K562 (cell line): ENCODE results near the gene HOXC10.

Source experiments
- HDAC8 ChIP-seq: fragments of 450-650 bp; IDR thresholded peaks from 2 replicates; pipeline ENCODE4 v1.6.1; 2016; ENCODE audit warnings: mild to moderate bottlenecking, missing genetic modification characterization, moderate library complexity, missing compliant biosample characterization
- TCF7L2 ChIP-seq: fragments of 150-350 bp; IDR thresholded peaks from 2 replicates; pipeline ENCODE4 v1.6.1; 2016; ENCODE audit warnings: low read depth, mild to moderate bottlenecking, low read length, moderate library complexity
- ZNF324 ChIP-seq: fragments of 250-450 bp; sonication (Bioruptor Pico); IDR thresholded peaks from 2 replicates; pipeline ENCODE4 v1.4.0; 2020; ENCODE audit warnings: mild to moderate bottlenecking
- ZSCAN29 ChIP-seq: fragments of 450-650 bp; IDR thresholded peaks from 2 replicates; pipeline ENCODE4 v1.6.1; 2017
- TF ChIP-seq, protein P1 (sequence below), 3 experiments: IDR thresholded peaks in 2 of 3; conservative IDR thresholded peaks in 1 of 3; 2 replicates each; pipeline ENCODE4 v1.5.1; 2011 to 2012; ENCODE audit warnings: low read length in 3 of 3, mild to moderate bottlenecking in 3 of 3, control low read depth in 2 of 3, improper control_type of control experiment in 1 of 3, inconsistent platforms in 1 of 3, low read depth in 1 of 3, mixed read lengths in 1 of 3, moderate library complexity in 1 of 3; ENCODE audit not compliant: insufficient read depth in 2 of 3

DNA sequence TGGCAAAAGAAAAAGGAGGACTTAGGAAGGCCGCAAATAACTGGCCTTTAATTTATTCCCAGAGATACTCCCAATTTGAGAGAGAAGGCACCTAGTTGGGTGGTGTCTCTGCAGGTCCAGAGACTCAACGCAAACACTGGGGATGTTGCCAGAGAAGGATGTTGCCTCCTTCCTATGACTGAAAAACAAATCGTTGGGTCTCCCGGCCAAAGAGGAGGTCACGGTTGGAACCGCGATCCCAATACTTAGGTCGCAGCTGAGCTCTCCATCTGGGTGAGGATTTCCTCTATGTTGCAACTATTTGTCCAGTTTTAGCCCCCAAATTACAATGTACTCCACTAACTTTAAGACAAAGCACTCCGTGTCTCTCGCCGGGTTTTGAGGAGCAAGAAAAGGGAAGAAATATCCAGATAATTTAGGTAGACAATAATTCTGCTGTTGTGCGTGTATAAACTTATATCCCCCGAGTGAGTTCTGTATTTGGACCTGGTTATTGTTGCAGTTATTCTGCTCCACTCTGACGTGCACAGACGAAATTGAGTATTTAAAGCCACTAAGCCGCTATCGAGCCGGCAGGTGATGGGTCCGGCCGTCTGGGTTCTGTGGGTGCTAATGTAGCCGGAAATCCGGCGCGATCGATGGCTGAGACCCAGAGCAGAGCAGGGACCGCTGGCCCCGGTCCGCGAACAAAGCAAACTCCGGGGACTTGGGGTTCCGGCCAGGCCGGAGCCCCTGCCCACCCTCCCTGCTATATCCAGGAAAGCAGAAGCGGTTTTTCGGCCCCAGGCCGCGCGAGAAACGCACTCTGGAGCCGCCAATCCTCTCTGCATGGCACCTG, 24.5 kb upstream of the HOXC10 start:
- TF ChIP-seq, protein P1, sequence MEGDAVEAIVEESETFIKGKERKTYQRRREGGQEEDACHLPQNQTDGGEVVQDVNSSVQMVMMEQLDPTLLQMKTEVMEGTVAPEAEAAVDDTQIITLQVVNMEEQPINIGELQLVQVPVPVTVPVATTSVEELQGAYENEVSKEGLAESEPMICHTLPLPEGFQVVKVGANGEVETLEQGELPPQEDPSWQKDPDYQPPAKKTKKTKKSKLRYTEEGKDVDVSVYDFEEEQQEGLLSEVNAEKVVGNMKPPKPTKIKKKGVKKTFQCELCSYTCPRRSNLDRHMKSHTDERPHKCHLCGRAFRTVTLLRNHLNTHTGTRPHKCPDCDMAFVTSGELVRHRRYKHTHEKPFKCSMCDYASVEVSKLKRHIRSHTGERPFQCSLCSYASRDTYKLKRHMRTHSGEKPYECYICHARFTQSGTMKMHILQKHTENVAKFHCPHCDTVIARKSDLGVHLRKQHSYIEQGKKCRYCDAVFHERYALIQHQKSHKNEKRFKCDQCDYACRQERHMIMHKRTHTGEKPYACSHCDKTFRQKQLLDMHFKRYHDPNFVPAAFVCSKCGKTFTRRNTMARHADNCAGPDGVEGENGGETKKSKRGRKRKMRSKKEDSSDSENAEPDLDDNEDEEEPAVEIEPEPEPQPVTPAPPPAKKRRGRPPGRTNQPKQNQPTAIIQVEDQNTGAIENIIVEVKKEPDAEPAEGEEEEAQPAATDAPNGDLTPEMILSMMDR (IDR thresholded peaks at IDR 0.05 in 2 of 3, conservative IDR thresholded peaks at IDR 0.05 in 1 of 3; ENCODE audit: insufficient read depth in 2 of 3, low read depth in 1 of 3, low read length in 3 of 3) = no peak
- TF ChIP-seq TCF7L2 (no peak), ZSCAN29 (no peak), ZNF324 (no peak), HDAC8 (tag) (no peak)
